Raji (cell line): ENCODE data around the gene KCND3.

Experiments
- POLR2A ChIP-seq: IDR thresholded peaks from 2 replicates; pipeline ENCODE4 v1.6.1; 2011; ENCODE audit warnings: low read depth, low read length, control low read depth; ENCODE audit not compliant: insufficient read depth

KCND3 gene

DNA sequence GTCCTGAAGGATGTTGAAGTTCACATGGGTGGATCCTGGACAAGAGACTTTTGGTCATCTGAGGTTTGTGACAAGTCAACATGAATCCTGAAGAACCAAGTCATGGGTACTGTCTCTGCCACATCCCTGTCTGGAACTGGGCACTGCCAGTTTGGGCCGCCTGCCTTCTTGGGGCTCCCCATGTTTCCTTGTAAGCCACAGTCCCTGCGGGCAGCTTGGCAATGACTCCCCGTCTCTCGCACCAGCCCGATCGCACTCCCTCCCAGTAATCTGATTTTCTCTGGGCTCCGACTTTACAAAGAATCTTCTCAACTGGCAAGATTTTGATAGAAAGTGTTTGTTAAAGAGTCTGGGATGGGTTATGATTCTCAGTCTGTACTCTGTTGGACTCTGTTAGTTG lies 153.4 kb downstream of the KCND3 start:
- TF ChIP-seq POLR2A: no peak

DNA sequence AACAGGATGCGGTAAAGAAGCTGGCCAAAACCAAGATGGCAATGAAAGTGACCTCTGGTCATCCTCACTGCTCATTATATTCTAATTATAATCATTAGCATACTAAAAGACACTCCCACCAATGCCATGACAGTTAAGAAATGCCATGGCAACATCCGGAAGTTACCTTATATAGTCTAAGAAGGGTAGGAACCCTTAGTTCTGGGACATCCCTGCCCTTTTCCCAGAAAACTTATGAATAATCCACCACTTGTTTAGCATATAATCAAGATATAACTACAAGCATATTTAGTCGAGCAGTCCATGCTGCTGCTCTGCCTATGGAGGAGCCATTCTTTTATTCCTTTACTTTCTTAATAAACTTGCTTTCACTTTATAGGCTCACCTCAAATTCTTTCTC lies 154.0 kb downstream of the KCND3 start:
- TF ChIP-seq POLR2A: no peak

DNA sequence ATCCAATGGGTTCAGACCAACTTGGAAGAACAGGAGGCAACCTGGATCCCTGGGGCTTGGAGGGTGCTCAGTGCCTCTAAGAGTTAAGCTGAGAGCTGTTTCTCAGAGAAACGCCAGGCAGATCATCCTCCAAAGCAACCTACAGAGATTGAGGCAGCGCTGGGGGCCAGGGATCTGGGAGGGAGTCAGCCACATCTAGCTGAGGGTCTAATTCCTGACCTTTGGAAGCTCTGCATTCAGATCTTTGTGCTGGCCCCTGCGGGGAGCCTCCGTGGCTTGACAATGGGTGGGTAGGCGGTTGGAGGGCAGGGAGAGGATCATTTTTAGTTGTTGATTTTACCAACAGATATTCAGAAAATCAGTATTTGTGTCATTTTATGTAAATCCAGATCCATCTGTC lies 154.5 kb downstream of the KCND3 start:
- TF ChIP-seq POLR2A: no peak

DNA sequence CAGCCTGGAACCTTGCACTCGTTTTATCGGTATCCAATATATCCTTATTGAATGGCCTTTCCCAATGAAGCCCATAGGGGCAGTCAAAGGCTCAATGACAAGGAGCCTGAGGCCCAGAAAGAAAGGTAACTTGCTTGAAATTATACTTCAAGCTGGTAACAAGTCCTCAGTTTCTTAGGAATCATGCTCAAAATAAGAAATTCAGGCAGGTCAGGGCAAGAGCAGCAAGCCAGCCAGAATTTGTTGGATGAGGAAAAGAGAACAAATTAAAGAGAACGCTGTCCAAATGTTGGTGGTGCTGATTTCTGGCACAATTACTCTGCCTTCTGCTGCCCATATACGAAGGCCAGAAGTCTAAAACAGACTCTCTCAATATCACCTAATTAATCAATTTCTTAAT lies 156.1 kb downstream of the KCND3 start:
- TF ChIP-seq POLR2A: no peak

DNA sequence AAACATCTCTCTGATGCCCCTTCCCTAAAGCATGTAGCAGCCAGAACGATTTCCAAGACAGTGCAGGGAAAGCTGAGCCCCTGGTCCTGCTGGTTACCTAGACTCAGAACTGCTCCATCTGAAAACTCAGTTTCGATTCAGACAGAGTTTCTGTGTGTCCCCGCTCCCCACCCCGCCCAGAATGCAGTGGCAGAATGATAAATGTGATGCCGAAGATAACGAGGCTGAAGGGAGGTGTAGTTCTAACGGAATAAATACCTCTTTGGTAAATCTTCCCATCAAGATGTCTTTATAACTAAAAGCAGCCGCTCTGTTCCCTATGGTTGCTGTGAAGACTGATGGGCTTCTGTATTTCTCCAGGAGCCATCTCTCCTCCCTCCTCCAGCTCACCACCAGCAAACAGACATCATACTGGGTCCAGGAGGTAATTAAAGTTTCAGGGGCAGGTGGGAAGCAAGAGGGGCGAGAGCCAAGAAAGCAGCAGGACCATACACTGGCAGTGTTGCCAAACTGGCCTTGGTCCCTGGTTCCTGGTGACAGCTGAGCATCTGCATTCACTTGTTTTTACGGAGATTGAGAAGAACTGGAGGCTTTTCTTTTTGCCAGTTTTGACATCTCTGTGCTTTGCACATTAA lies 156.8 kb downstream of the KCND3 start:
- TF ChIP-seq POLR2A: no peak

DNA sequence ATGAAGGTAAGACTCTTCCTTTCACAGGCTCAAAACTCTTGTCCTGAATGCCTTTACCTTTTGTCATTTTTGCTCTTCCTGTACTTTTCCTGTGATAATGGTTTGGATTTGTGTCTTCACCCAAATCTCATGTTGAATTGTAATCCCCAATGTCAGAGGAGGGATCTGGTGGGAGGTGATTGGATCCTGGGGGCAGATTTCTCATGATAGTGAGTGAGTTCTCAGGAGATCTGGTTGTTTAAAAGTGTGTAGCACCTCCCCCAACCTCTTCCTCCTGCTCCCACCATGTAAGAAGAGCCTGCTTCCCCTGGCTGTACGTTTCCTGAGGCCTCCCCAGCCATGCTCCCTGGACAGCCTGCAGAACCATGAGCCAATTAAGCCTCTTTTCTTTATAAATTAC lies 158.3 kb downstream of the KCND3 start:
- TF ChIP-seq POLR2A: no peak

DNA sequence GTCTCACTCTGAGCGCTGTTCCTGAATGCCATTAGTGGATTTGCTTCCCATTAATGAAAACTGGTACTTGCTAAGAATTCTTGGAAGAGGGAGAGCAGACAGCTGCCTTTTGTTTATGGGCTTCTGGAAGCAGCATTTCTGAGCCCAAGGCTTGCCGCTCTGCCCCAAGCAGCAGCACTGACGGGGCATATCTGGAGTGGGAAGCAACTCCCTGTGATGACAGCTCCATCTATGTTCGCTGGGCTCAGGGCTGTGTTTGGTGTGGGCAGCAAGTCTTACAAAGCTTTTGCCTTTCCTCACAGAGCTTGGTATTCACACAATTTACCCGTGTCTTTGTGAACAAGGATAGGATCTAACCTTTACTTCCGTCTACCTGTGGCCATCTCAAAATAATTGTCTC lies 161.5 kb downstream of the KCND3 start:
- no peak for TF ChIP-seq POLR2A

DNA sequence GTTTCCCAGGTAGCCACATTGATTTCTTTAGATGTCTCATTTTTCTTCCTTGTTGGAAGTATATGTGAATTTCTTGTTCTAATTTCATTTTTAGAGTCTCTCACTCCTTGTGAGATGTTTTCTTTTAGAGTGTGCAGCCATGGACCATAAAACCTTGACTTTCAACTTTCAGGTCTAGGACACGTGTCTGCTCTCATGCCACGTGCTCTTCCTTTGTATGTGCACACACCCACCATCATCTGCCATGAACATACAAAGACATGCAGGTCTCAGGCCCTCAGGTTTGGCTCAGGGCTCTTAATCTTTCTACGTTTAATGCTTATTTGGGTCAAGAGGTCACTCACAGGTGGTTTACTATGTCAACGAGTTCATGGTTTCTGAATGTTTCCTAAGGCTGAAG lies 163.2 kb downstream of the KCND3 start:
- TF ChIP-seq POLR2A: no peak

DNA sequence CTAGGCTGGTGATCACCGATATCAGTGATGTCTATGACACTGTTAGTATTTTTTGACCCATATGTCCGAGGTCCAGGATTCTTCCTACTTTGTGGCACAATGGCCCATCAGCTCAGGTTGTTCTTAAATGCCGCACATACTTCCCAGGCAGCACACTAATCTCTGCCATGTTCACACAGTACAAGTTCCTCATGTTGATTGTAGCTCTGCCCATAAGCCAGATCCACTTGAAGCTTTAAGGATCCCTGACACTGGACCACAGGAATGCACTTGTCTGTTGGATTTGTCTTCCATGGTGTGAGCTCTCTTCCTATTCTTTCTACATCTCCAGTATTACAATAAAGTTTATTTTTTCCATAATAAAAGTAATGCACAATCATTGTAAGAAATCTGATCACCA lies 164.3 kb downstream of the KCND3 start:
- no peak for TF ChIP-seq POLR2A

DNA sequence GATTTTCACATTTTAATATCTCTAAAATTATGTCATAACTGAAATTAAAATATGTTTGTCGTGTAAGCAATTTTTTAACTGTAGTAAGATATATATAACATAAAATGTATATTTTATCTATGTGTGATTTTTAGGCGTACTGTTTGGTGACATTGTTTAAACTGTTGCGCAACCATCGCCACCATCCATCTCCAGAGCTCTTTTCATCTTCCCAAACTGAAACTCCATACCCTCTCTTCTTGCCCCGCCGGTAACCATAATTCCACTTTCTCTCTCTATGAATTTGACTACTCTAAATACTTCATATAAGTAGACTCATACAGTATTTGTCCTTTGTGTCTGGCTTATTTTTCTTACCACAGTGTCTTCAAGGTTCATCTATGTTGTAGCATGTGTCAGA lies 167.3 kb downstream of the KCND3 start:
- TF ChIP-seq POLR2A: no peak

DNA sequence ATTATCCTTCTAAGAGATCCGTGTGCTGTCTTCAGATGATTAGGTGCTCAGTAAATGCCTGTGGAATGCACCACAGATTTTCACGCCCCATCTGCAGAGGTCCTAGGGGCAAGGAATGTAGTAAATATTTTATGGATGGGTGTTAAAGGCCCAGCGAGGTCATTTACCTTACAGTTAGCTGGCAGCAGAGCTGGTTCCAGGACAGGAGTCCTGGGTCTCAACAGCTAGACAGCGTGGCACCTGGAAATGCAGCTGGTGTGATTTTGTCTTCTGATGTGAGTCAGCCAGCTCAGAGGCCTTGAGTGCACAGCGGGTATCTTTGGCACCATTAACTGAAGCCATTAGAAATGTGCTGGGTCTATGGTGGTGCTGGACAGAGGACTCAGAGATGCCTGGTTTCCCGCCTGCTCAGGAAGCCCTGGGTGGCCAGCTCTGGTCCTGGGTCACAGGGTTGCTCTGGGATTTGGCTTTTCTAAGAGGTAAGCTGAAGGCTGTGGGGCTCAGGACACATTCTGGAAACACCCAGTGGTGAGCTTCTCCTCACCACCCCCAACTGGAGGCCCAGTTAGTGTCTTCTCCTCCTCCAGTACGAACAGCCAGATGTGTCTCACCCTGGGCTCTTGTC lies 168.2 kb downstream of the KCND3 start:
- no peak for TF ChIP-seq POLR2A

DNA sequence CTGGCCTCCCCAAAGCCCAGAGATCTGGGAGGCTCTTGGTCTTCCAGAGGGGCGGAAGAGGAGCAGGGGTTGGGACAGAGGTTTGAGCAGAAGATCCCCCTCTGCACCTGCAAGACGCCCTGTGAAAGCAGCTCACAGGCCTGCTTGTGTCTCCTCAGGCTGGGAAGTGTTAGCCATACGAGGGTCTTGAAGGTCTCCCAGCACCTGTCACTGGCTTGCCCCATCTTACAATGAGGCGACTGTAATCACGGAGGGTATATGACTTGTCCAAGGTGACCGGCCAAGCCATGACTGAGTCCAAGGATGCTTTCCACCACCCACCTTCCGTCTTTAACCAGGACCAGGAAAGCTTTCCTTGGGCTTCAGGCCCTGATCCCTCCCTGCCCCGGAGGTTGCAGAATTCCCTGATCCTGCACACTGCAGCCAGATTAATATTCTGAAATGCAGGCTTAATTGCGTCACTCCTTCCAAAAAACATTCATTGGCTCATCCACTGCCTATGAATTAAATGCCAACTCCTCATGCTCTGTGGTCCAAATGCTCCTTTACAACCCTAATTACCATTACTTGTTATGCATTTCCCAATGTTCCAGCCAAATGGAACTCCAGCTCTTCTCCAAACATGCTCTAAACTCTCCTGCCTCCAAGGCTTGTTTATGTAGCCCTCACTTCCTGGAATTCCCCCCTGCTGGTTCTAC lies 169.8 kb downstream of the KCND3 start:
- no peak for TF ChIP-seq POLR2A

DNA sequence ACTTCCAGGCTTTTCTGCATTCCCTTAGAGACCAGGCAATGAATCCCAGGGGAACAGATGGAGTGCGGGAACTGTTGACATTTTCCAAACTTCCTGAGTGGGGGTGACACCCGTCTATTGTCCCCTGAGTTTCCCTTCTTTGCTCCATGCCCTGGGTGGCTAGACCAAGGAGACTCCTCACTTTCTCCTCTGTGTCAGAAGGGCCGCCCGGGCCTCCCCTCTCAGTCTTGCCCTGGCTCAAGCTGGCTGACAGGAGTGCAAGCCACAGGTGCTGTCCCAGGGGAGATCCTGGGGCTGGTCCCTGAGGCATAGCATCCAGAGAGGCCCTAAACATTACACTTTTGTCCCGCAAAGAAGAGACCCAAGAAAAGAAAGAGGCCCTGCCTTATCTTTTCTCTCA lies 170.9 kb downstream of the KCND3 start:
- TF ChIP-seq POLR2A: no peak

DNA sequence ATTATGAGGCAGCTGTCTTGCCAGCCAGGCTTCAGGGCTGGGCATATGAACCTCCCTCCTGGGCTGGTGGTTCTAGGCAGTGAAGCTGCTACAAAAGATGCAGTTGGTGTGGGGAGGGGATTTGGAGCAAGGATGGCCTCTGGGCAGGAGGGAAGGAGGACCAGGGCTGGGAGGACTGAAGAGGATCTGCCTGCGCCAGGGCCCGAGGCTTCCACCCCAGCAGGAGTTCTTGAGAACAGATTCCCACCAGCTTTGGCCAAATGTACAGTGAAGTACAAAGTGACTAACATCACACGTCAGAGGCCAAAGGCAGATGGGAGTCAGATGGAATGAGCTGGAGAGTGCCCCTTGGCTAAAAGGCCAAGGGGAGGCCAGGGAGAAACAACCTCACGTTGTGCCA lies 171.4 kb downstream of the KCND3 start:
- TF ChIP-seq POLR2A: no peak

DNA sequence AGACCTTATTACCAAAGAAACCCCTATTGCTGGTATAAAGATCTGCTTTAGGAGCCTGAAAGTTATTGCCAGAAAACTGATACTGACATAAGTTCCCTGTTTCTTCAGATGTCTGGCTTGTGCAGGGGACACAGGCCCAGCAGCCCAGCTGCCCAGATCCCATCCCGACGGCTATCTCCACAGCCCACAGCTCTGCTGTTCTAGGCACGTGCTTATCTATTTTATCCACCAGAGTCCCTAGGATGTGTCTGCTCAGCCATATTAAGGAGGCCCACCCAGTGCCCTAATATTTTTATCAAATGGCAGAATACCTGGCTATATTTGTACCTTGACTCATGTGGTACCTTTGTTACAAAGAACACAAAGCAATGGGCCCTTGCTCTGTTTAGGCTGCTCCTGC lies 174.8 kb downstream of the KCND3 start:
- TF ChIP-seq POLR2A: no peak

DNA sequence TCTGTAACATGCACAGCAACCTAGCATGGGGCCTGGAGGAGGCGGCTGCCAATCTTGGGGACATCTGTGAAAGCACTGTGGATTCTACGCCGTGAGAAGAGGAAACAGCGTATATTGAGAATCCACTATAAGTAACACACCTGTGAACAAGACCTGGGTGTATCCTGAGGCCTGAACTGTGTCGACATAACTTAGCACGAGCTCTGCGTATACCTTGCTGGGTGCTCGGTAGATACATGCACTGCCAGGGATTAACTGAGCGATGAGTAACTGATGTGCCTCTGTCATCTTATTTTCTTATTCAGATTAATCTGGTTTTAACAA lies 175.2 kb downstream of the KCND3 start:
- TF ChIP-seq POLR2A: no peak
